Measurements from ENCODE around the gene HIKESHI.

Gene HIKESHI

DNA sequence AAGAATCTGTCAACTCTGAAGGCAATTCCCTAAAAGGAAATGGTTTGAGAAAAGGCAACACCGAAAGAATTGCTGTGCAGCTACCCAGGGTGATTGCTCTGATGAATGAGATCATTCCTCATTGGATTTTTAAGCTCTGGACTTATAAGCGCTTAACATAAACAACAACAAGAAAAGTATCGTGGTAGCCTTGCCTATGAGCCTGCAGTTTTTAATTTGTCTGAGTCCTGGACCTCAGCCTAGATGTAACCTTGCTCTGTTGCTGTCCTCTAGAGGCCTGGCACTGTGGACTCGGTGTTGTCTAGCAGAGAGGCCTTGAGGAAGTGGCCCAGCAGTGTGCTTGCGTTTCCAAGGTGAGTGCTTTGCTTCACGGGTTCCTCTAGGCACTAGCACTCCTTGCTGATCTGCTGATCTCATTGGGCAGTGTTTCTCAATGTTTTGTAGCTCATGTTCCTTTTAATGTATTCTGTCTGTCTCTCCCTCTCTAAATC lies 93.1 kb downstream of the HIKESHI start:
- TF ChIP-seq, protein P1, sequence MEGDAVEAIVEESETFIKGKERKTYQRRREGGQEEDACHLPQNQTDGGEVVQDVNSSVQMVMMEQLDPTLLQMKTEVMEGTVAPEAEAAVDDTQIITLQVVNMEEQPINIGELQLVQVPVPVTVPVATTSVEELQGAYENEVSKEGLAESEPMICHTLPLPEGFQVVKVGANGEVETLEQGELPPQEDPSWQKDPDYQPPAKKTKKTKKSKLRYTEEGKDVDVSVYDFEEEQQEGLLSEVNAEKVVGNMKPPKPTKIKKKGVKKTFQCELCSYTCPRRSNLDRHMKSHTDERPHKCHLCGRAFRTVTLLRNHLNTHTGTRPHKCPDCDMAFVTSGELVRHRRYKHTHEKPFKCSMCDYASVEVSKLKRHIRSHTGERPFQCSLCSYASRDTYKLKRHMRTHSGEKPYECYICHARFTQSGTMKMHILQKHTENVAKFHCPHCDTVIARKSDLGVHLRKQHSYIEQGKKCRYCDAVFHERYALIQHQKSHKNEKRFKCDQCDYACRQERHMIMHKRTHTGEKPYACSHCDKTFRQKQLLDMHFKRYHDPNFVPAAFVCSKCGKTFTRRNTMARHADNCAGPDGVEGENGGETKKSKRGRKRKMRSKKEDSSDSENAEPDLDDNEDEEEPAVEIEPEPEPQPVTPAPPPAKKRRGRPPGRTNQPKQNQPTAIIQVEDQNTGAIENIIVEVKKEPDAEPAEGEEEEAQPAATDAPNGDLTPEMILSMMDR (IDR thresholded peaks at IDR 0.05; ENCODE audit: low read depth, low read length): no peak
- peak in 1 of 2 donors; percentile 24 for DNase-seq (ENCODE audit: low read depth in 2 of 2)

More for the DNA sequence above, 93.1 kb downstream of the HIKESHI start:
- H3K4me3 ChIP-seq (replicated peaks in 1 of 2; ENCODE audit: low read depth in 2 of 2, low read length in 2 of 2): no peak overlapping the region

Data from cardiac fibroblast (primary cell).